Mesenchymal stem cell (in vitro differentiated cells and primary cell): ENCODE data around the gene CAPN1.

Source experiments
- DNase-seq: peaks from one replicate; pipeline ENCODE4 v3.0.0-alpha.2; 2013
- H2AFZ ChIP-seq: one replicate; pipeline ENCODE4 v1.6.1; 2013; ENCODE audit warnings: low read depth, mild to moderate bottlenecking, control low read depth, inconsistent platforms, low read length, moderate library complexity
- H2AK5ac ChIP-seq: 2 replicates; pipeline ENCODE4 v1.6.1; 2013; ENCODE audit warnings: low read length, moderate library complexity, mild to moderate bottlenecking, inconsistent platforms; ENCODE audit not compliant: severe bottlenecking
- H2BK120ac ChIP-seq: one replicate; pipeline ENCODE4 v1.6.1; 2013; ENCODE audit warnings: low read depth, mild to moderate bottlenecking, inconsistent platforms, low read length, moderate library complexity
- H2BK12ac ChIP-seq, 2 experiments: one replicate each; pipeline ENCODE4 v1.6.1; 2013; ENCODE audit warnings: inconsistent platforms in 2 of 2, low read length in 2 of 2, mild to moderate bottlenecking in 2 of 2, moderate library complexity in 2 of 2, control low read depth in 1 of 2
- H2BK15ac ChIP-seq: one replicate; pipeline ENCODE4 v1.6.1; 2013; ENCODE audit warnings: mild to moderate bottlenecking, low read depth, inconsistent platforms; ENCODE audit not compliant: poor library complexity, severe bottlenecking
- H2BK5ac ChIP-seq: 2 replicates; pipeline ENCODE4 v1.6.1; 2013; ENCODE audit warnings: low read depth, mild to moderate bottlenecking, low read length, control low read depth, inconsistent platforms; ENCODE audit not compliant: poor library complexity, severe bottlenecking
- H3K14ac ChIP-seq, 2 experiments: one replicate each; pipeline ENCODE4 v1.6.1; 2013; ENCODE audit warnings: inconsistent platforms in 2 of 2, low read length in 2 of 2, control low read depth in 1 of 2, mild to moderate bottlenecking in 1 of 2, moderate library complexity in 1 of 2
- H3K18ac ChIP-seq, 2 experiments: one replicate each; pipeline ENCODE4 v1.6.1; 2013; ENCODE audit warnings: inconsistent platforms in 2 of 2, low read length in 2 of 2, control low read depth in 1 of 2, low read depth in 1 of 2, mild to moderate bottlenecking in 1 of 2
- H3K23ac ChIP-seq, 2 experiments: one replicate each; pipeline ENCODE4 v1.6.1; 2013; ENCODE audit warnings: inconsistent platforms in 2 of 2, low read length in 2 of 2, mild to moderate bottlenecking in 2 of 2, moderate library complexity in 2 of 2, control low read depth in 1 of 2
- H3K27ac ChIP-seq: 2 replicates; pipeline ENCODE4 v1.5.1; 2013; ENCODE audit warnings: mild to moderate bottlenecking, moderate library complexity, low read length, control low read depth, inconsistent platforms; ENCODE audit not compliant: poor library complexity, severe bottlenecking
- H3K27me3 ChIP-seq, 2 experiments: 2 replicates each; pipeline versions ENCODE4 v1.6.1 to v1.7.0; 2013; ENCODE audit warnings: low read length in 2 of 2, mild to moderate bottlenecking in 2 of 2, moderate library complexity in 2 of 2, control low read depth in 1 of 2, inconsistent platforms in 1 of 2; ENCODE audit not compliant: control insufficient read depth in 1 of 2, insufficient read depth in 1 of 2
- H3K36me3 ChIP-seq, 2 experiments: 2 replicates each; pipeline versions ENCODE4 v1.6.1 to v1.7.0; 2013; ENCODE audit warnings: low read length in 2 of 2, control low read depth in 1 of 2, inconsistent platforms in 1 of 2, low read depth in 1 of 2, mild to moderate bottlenecking in 1 of 2; ENCODE audit not compliant: insufficient read depth in 2 of 2, control insufficient read depth in 1 of 2
- H3K4ac ChIP-seq, 2 experiments: one replicate each; pipeline ENCODE4 v1.6.1; 2013; ENCODE audit warnings: inconsistent platforms in 2 of 2, low read length in 2 of 2, mild to moderate bottlenecking in 2 of 2, moderate library complexity in 2 of 2, control low read depth in 1 of 2, low read depth in 1 of 2
- H3K4me1 ChIP-seq: 2 replicates; pipeline ENCODE4 v1.6.1; 2013; ENCODE audit warnings: low read depth, low read length, control low read depth; ENCODE audit not compliant: control insufficient read depth, insufficient read depth
- H3K4me2 ChIP-seq: 2 replicates; pipeline ENCODE4 v1.6.1; 2013; ENCODE audit warnings: low read length, mild to moderate bottlenecking, inconsistent platforms; ENCODE audit not compliant: poor library complexity, severe bottlenecking
- H3K4me3 ChIP-seq, 2 experiments: 2 replicates each; pipeline versions ENCODE4 v1.5.1 to v1.7.0; 2013; ENCODE audit warnings: low read length in 2 of 2, mild to moderate bottlenecking in 2 of 2, control low read depth in 1 of 2, low read depth in 1 of 2; ENCODE audit not compliant: insufficient read depth in 1 of 2
- H3K79me1 ChIP-seq: replicated peaks from 2 replicates; pipeline ENCODE4 v1.6.1; 2013; ENCODE audit warnings: mild to moderate bottlenecking, control low read depth, low read length, inconsistent platforms; ENCODE audit not compliant: poor library complexity, severe bottlenecking
- H3K9ac ChIP-seq: 2 replicates; pipeline ENCODE4 v1.7.0; 2013; ENCODE audit warnings: mild to moderate bottlenecking, low read length, moderate library complexity
- H3K9me3 ChIP-seq: 2 replicates; pipeline ENCODE4 v1.7.0; 2013; ENCODE audit warnings: mild to moderate bottlenecking, low read length; ENCODE audit not compliant: control insufficient read depth
- H4K8ac ChIP-seq: one replicate; pipeline ENCODE4 v1.6.1; 2013; ENCODE audit warnings: inconsistent platforms, mild to moderate bottlenecking, low read length, moderate library complexity
- H4K91ac ChIP-seq: one replicate; pipeline ENCODE4 v1.6.1; 2013; ENCODE audit warnings: mild to moderate bottlenecking, low read length, inconsistent platforms
- WGBS: methylation state at CpG from one replicate; pipeline ENCODE4 v1.1.7; 2013; ENCODE audit warnings: mixed read lengths; 5-methylcytosine and 5-hydroxymethylcytosine counted together

Gene CAPN1

GRCh38 chr11:65205602-65205967, 23.9 kb downstream of the CAPN1 start:
- WGBS: 85% methylated on average over 3 of the region's 3 CpGs
- no peak for DNase-seq

GRCh38 chr11:65206441-65206841, 24.7 kb downstream of the CAPN1 start:
- no peak overlapping the region for H3K23ac ChIP-seq
- H2BK15ac ChIP-seq: no peak overlapping the region
- H3K36me3 ChIP-seq: peaks cover 73 to 82% of the 10 kb centered on the region in 2 experiments
- H3K4me2 ChIP-seq: no peak overlapping the region
- H3K4me3 ChIP-seq: no peak overlapping the region
- peaks cover 12% of the 10 kb centered on the region for H3K79me1 ChIP-seq
- no peaks in the 10 kb centered on the region for H3K27me3 ChIP-seq
- H2BK5ac ChIP-seq: no peak overlapping the region
- no peak overlapping the region for H3K27ac ChIP-seq
- H3K14ac ChIP-seq: no peak overlapping the region
- no peak overlapping the region for H3K4ac ChIP-seq
- H3K9ac ChIP-seq: no peak overlapping the region
- no peak overlapping the region for H2AK5ac ChIP-seq
- DNase-seq: no peak
- H4K8ac ChIP-seq: no peak overlapping the region
- no peak overlapping the region for H2AFZ ChIP-seq
- no peaks in the 10 kb centered on the region for H3K9me3 ChIP-seq
- no peak overlapping the region for H2BK120ac ChIP-seq
- no peak overlapping the region for H3K18ac ChIP-seq
- 93% methylated on average over 17 of the region's 17 CpGs for WGBS
- H2BK12ac ChIP-seq: no peak overlapping the region
- H3K4me1 ChIP-seq: peaks cover 4% of the 10 kb centered on the region
- no peak overlapping the region for H4K91ac ChIP-seq

More at GRCh38 chr11:65205602-65205967, 23.9 kb downstream of the CAPN1 start:
- no peak overlapping the region for H3K14ac ChIP-seq
- H3K4me1 ChIP-seq: peaks cover 4% of the 10 kb centered on the region
- no peak overlapping the region for H4K8ac ChIP-seq
- no peak overlapping the region for H3K9ac ChIP-seq
- peaks cover 70 to 74% of the 10 kb centered on the region in 2 experiments for H3K36me3 ChIP-seq
- H3K27ac ChIP-seq: no peak overlapping the region
- no peak overlapping the region for H2BK120ac ChIP-seq
- H2BK12ac ChIP-seq: no peak overlapping the region
- H2AK5ac ChIP-seq: no peak overlapping the region
- no peak overlapping the region for H4K91ac ChIP-seq
- no peak overlapping the region for H3K4me3 ChIP-seq
- no peak overlapping the region for H3K4ac ChIP-seq
- no peak overlapping the region for H3K18ac ChIP-seq
- H3K23ac ChIP-seq: no peak overlapping the region
- no peak overlapping the region for H2AFZ ChIP-seq
- no peak overlapping the region for H3K4me2 ChIP-seq
- H3K9me3 ChIP-seq: no peaks in the 10 kb centered on the region
- no peak overlapping the region for H2BK15ac ChIP-seq
- no peak overlapping the region for H2BK5ac ChIP-seq
- H3K27me3 ChIP-seq: no peaks in the 10 kb centered on the region
- peaks cover 12% of the 10 kb centered on the region for H3K79me1 ChIP-seq

- H2AK5ac ChIP-seq: no peak overlapping the region
- H3K27ac ChIP-seq: no peak overlapping the region
- H3K14ac ChIP-seq: no peak overlapping the region
- H3K9ac ChIP-seq: no peak overlapping the region
- DNase-seq: no peak
- no peak overlapping the region for H3K23ac ChIP-seq
- no peak overlapping the region for H2BK120ac ChIP-seq
- H3K18ac ChIP-seq: no peak overlapping the region
- no peak overlapping the region for H2AFZ ChIP-seq
- no peak overlapping the region for H3K4me3 ChIP-seq
- H2BK12ac ChIP-seq: no peak overlapping the region
- H3K27me3 ChIP-seq: no peaks in the 10 kb centered on the region
- H3K4me2 ChIP-seq: no peak overlapping the region
- H3K4me1 ChIP-seq: peaks cover 4% of the 10 kb centered on the region
- no peak overlapping the region for H4K91ac ChIP-seq
- 97% methylated on average over 6 of the region's 7 CpGs for WGBS
- H2BK5ac ChIP-seq: no peak overlapping the region
- H3K79me1 ChIP-seq: peaks cover 12% of the 10 kb centered on the region
- no peak overlapping the region for H4K8ac ChIP-seq
- H3K4ac ChIP-seq: no peak overlapping the region
- no peaks in the 10 kb centered on the region for H3K9me3 ChIP-seq
- peaks cover 77 to 87% of the 10 kb centered on the region in 2 experiments for H3K36me3 ChIP-seq
- H2BK15ac ChIP-seq: no peak overlapping the region
These were observed 25.2 kb downstream of the CAPN1 start for GRCh38 chr11:65206901-65207300.

- H3K14ac ChIP-seq: no peak overlapping the region
- 97% methylated on average over 16 of the region's 16 CpGs for WGBS
These were observed 26.4 kb downstream of the CAPN1 start for GRCh38 chr11:65207918-65208784.

More at GRCh38 chr11:65207918-65208784, 26.4 kb downstream of the CAPN1 start:
- Histone ChIP-seq H3K4ac (no peak overlapping the region), H4K91ac (no peak overlapping the region), H3K9ac (no peak overlapping the region), H2AK5ac (no peak overlapping the region), H2BK5ac (no peak overlapping the region), H2BK12ac (no peak overlapping the region), H3K27me3 (no peaks in the 10 kb centered on the region), H3K79me1 (peaks cover 12% of the 10 kb centered on the region), H2AFZ (no peak overlapping the region), H3K4me2 (no peak overlapping the region), H3K27ac (no peak overlapping the region), H3K36me3 (peaks cover 83 to 85% of the 10 kb centered on the region in 2 experiments), H3K4me3 (no peak overlapping the region), H4K8ac (no peak overlapping the region), H3K9me3 (no peaks in the 10 kb centered on the region), H2BK120ac (no peak overlapping the region), H3K4me1 (peaks cover 7% of the 10 kb centered on the region), H2BK15ac (no peak overlapping the region), H3K23ac (no peak overlapping the region), H3K18ac (no peak overlapping the region)
- DNase-seq: no peak
